GM12878 (cell line): ENCODE results near the gene TMEM132C.

ENCODE experiments used
- CBX5 ChIP-seq: sonication (generic); IDR thresholded peaks from 2 replicates; pipeline ENCODE4 v1.6.1; 2016; ENCODE audit warnings: low read depth, moderate library complexity, mild to moderate bottlenecking, inconsistent platforms
- CTCF ChIP-seq, 3 experiments: IDR thresholded peaks in 2 of 3; conservative IDR thresholded peaks in 1 of 3; 2 replicates each; pipeline ENCODE4 v1.5.1; 2011; ENCODE audit warnings: low read depth in 3 of 3, low read length in 3 of 3, mild to moderate bottlenecking in 3 of 3, control low read depth in 2 of 3, moderate library complexity in 2 of 3, inconsistent platforms in 1 of 3, mixed read lengths in 1 of 3; ENCODE audit not compliant: control insufficient read depth in 2 of 3, insufficient read depth in 1 of 3; ENCODE audit errors: extremely low read depth in 1 of 3
- CUX1 ChIP-seq: IDR thresholded peaks from 2 replicates; pipeline ENCODE4 v1.6.1; 2012; ENCODE audit warnings: improper control_type of control experiment, low read depth, low read length; ENCODE audit not compliant: insufficient replicate concordance
- EZH2 ChIP-seq: IDR thresholded peaks from 2 replicates; pipeline ENCODE4 v1.6.1; 2012; ENCODE audit warnings: low read depth, mild to moderate bottlenecking, control low read depth, inconsistent platforms, low read length, borderline replicate concordance; ENCODE audit not compliant: control insufficient read depth
- FOXK2 ChIP-seq: fragments of 450-650 bp; IDR thresholded peaks from 2 replicates; pipeline ENCODE4 v1.6.1; 2017; ENCODE audit warnings: mild to moderate bottlenecking, moderate library complexity
- NFIC ChIP-seq: IDR thresholded peaks from 2 replicates; pipeline ENCODE4 v1.6.1; 2012; ENCODE audit warnings: low read depth, mild to moderate bottlenecking, inconsistent platforms, low read length, moderate library complexity
- NR2C1 ChIP-seq: fragments of 450-650 bp; IDR thresholded peaks from 2 replicates; pipeline ENCODE4 v1.6.1; 2017; ENCODE audit warnings: antibody characterized with exemption, mild to moderate bottlenecking, moderate library complexity
- POLR2AphosphoS2 ChIP-seq: IDR thresholded peaks from 2 replicates; pipeline ENCODE4 v1.6.1; 2011; ENCODE audit warnings: low read depth, mild to moderate bottlenecking, low read length, improper control_type of control experiment, moderate library complexity
- POLR2AphosphoS5 ChIP-seq: IDR thresholded peaks from 2 replicates; pipeline ENCODE4 v1.6.1; 2011; ENCODE audit warnings: mild to moderate bottlenecking, low read length, inconsistent platforms
- RBBP5 ChIP-seq: fragments of 200-600 bp; sonication (generic); conservative IDR thresholded peaks from 2 replicates; pipeline ENCODE4 v1.6.1; 2016
- ZBTB11 ChIP-seq: fragments of 450-650 bp; formaldehyde crosslinking; IDR thresholded peaks from 2 replicates; pipeline ENCODE4 v1.5.0; 2022; ENCODE audit warnings: mild to moderate bottlenecking, missing genetic modification characterization

DNA sequence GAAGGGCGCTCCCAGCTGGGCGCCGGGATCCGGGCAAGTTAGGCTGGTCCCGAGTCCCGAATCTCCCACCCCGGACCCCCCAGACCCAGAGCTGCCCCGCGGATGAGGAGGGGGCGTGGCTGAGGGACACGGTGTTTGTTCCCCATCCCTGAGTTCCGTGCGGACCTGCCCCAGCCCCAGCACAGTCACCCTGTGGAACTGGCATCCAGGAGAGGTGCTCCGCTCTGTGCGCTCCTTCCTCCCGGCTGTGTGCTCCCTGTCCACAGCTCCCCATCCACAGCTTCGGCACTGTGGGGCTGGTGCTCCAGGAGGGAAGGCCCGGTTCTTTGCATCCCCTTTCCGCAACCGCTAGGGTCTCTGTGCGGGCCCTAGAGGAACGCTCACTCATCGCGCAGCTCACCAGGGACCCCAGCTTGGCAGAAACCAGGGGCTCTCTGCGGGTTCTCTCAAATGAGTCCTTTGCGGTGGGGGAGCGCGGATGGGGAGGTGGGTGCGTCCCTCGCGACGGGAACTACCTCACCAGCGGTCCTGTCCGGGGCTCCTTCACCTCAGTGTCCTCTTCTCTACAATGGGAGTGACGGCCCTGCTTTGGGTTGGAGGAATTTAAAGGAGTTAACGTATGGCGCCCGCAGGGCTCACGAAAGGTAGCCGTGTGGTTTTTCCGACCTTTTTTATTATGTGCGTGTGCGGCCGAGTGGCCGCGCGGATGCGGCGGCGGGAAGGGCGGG, 845 bp downstream of the TMEM132C start:
- no peak for TF ChIP-seq RBBP5
- TF ChIP-seq CTCF (IDR thresholded peaks at IDR 0.05 in 2 of 3, conservative IDR thresholded peaks at IDR 0.05 in 1 of 3; ENCODE audit: control insufficient read depth in 2 of 3, extremely low read depth in 1 of 3, insufficient read depth in 1 of 3, low read depth in 3 of 3, low read length in 3 of 3): no peak
- TF ChIP-seq POLR2AphosphoS2: no peak
- no peak for TF ChIP-seq FOXK2
- no peak for TF ChIP-seq NFIC
- no peak for TF ChIP-seq ZBTB11 (CRISPR knock-in tag)
- no peak for TF ChIP-seq EZH2
- no peak for TF ChIP-seq CBX5
- no peak for TF ChIP-seq POLR2AphosphoS5
- no peak for TF ChIP-seq NR2C1
- TF ChIP-seq CUX1: no peak
